ENCODE results near the gene GLRB.

GRCh38 chr4:157040405-157040804, 35.5 kb upstream of the GLRB start:
- no peak for TF ChIP-seq CTCF (IDR thresholded peaks at IDR 0.05)
- no peak for TF ChIP-seq EP300 (IDR thresholded peaks at IDR 0.05)
- no peak for TF ChIP-seq POLR2AphosphoS5 (IDR thresholded peaks at IDR 0.05)

Data from sigmoid colon (tissue), 4 donors.